ENCODE measurements around the gene TSC22D1.

TSC22D1 gene

DNA sequence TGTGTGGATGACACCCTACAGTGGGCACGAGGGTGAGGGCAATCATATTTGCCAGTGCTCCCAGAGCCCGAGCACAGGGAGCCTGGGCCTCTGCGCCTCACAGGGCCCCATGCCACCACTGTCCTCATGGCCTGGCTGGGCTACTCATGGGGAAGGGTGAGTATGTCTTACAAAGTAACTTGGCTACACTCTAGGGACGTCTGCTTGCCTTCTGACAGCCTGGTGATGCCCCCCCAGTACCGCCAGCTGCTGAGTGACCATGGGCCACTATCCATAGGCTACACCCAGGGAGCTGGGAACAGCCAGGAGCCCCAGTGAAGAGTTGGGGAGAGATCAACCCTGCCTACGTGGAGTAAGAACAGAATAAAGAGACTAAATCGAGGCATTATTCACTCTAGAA lies 123.7 kb downstream of the TSC22D1 start:
- no peak for DNase-seq (ENCODE audit: low spot score)

- no peak for DNase-seq (ENCODE audit: low spot score)
Observed at GRCh38 chr13:44451651-44452050, 124.5 kb downstream of the TSC22D1 start.

GRCh38 chr13:44451126-44451525 lies 125.0 kb downstream of the TSC22D1 start:
- DNase-seq (ENCODE audit: low spot score): no peak

- no peak for DNase-seq (ENCODE audit: low spot score)
Observed at GRCh38 chr13:44449999-44450821, 125.9 kb downstream of the TSC22D1 start.

- DNase-seq (ENCODE audit: low spot score): no peak
Observed at GRCh38 chr13:44448875-44449274, 127.3 kb downstream of the TSC22D1 start.

- no peak for DNase-seq (ENCODE audit: low spot score)
Observed at GRCh38 chr13:44448373-44448772, 127.8 kb downstream of the TSC22D1 start.

- no peak for DNase-seq (ENCODE audit: low spot score)
Observed at GRCh38 chr13:44447783-44448321, 128.3 kb downstream of the TSC22D1 start.

GRCh38 chr13:44440046-44440608 lies 136.0 kb downstream of the TSC22D1 start:
- DNase-seq (ENCODE audit: low spot score): no peak

DNA sequence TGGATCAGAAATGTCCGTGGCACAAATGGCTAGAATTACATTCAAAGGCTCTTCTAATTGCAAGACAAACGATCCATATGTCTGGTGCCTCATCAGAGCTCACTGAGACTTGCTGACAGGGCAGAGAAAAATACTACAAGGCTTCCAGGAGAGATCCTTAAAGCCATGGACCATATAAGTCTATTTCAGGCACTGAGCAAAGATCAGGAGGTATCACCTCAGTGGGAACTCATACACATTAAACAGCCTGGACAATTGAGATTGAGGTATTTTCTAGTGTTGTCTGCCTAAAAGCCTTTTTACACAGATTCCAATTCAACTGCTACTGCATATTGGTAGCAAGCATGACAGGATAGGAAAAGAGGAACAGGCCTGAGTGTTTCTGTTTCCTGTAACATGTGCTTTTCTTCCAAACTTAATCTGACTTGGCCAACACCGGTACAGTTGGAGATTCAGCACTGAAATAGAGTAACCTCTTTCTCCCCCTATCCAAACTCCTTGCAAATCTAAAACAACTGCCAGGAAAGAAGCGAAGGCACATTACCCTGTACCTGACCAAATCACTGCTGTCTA lies 136.6 kb downstream of the TSC22D1 start:
- no peak for DNase-seq (ENCODE audit: low spot score)

DNA sequence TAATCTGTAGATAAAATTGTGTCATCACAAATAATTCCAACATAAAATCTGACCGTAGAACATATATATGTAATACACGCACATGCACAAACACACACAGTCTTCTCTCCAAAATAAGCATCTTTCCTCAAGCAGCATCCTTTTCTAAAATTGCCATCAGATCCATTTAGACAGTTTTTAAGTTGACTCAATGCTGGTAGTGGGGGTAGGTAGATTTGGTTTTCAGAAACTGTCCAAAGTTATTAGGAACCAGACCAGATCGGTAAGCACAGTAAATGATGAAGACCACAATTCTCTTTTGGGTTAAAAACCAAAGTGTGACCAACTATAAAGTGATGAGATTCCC lies 137.9 kb downstream of the TSC22D1 start:
- DNase-seq (ENCODE audit: low spot score): no peak

DNA sequence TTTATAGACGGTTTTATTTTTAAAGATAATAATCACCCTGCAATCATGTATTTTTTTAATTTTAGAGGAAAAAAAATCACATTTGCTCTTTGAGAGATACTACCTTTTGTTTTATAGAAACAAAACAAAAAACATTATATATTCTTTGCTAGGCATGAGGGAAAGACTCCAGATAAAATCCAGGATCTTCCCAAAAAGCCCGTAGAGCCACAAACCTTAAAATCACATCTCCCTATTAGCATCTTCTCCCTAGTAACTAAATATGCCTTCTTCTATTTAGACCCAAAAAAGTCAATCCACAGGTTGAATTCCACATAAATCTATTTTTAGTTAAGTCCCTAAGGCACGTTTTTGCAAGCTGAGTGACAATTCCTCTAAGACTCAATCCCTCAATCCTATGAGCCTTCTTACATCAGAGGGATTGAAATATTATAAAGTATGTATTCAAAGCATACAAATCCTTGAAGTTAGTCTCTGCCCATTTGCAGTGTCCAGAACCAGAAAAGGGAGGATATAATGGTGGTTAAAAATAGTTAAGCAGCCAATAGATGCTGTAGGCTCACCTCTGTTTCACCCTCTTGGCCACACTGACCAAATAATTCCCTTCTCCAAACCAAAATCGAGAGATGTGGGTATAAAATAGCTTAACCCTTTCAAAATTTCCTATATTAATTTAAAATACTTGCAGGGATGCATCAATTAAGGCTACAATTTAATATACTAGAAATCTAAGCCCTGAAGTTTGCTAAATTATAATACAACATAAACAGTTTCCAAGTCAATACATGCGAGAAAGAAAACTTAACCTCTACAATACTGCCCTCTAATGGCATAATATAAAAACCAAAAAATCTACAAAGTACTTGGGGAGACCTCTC lies 138.5 kb downstream of the TSC22D1 start:
- DNase-seq (ENCODE audit: low spot score): peak; percentile 76

DNA sequence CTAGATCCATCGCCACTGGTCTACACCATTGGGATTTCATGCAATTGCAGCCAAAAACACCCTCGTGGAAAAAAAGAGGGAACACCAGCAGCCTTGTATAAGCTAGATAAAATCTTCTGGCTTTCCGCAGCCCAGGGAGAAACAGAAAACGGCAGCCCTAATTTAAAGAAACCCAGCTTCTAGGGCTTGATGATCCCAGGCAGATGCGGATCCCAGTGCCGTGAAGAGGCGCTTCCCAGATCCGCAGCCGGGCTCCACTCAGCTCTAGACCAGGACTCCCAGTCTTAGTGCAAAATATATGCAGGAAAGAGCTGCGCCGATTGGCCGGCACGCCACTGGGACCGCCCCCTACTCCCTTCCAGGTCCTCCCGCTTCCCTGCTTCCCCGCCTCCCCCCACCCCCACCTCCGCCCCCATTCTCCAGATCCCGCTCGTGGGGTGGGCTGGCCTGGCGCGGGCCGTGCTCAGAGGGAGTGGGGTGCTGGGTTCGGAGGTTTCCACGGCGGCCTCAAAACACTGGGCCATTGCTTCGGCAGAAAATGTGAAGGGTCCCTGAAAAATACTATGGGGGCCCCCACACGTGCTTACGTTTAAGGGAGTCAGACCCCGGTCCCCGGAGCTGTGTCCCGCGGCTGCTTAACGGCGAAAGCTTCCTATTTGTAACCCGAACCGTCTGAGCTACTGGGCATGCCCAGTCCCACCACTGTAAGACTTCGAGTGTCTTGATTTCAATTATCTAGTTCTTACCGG lies 139.4 kb downstream of the TSC22D1 start:
- peak; percentile 97 for DNase-seq (ENCODE audit: low spot score)

DNA sequence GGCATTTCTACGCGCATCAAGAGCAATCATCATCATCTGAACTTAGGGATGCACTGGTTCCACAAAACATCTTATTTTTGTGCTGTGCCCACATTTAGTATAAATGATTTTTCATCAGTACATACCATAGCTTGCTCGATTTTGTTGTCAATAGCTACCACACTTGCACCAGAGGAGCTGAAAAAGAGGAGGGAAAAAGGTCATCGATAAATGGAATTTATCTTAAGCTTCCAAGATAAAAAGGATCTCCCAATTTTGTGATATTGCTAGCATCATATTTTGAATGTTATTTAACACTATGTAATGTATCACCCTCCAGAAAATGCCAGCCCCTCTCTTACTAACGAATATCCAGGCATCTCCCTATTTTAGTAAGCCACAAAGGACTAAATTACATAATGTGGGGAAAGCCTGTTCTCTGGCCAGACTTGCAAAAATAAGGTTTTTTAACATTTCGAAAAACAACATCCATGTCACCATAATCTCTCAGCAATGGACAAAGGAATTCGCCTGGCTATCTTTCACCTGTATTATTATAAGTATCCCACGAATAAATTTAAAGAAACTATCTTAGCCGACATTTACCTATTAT lies 140.1 kb downstream of the TSC22D1 start:
- peak; percentile 47 for DNase-seq (ENCODE audit: low spot score)

DNA sequence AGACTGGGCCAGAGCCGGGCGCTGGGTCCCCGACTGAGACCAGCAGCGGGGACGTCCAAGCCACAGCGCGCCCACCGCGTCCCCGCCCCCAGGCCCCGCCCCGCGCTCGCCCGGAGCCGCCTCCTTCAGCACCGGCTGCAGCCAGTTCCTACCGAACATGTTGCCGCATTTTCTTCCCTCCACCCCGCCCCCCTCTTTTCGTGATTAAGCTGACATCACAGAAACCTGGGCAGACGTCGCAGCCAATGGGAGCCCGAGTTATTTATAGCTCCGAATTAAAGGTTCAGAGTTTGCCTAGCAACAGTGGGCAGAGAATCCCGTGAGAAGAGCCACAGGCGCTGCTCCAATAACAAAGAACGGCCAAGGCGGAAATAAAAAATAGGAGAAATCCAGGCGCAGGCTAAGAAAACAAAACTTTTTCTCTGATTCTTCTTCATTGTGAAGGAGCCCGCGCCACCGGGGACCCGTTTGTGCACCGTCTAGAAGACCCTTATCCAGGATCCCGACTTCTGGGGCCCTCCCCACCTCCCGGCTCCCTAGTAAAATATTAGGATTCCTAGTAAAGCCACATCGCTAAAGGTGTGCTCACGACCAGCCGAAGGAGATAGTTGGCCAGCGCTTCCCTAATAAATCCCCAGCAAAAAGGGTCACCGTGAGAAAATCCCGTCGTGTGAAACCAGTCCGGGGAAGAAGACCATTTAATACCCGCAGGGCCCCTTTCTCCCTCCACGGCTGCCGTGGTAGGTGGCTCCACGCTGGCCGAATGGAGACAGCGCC lies 140.8 kb downstream of the TSC22D1 start:
- peak; percentile 92 for DNase-seq (ENCODE audit: low spot score)

DNA sequence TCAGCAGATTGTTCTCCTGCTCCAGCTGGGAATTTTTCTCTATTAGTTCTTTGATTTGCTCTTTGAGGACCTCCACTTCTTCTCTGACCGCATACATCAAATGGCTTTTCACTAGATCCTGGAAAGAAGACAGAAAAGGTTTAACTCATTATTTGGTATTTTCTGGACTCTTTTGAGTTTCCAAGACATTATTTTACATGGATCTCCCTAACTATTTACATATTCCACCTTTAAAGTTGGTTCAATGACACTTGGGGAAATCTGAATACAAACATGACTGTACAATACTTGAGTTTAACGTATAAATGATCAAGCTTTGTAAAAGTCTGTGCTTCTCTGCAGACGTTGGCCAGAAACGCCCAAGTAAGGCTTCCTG lies 141.4 kb downstream of the TSC22D1 start:
- no peak for DNase-seq (ENCODE audit: low spot score)

DNA sequence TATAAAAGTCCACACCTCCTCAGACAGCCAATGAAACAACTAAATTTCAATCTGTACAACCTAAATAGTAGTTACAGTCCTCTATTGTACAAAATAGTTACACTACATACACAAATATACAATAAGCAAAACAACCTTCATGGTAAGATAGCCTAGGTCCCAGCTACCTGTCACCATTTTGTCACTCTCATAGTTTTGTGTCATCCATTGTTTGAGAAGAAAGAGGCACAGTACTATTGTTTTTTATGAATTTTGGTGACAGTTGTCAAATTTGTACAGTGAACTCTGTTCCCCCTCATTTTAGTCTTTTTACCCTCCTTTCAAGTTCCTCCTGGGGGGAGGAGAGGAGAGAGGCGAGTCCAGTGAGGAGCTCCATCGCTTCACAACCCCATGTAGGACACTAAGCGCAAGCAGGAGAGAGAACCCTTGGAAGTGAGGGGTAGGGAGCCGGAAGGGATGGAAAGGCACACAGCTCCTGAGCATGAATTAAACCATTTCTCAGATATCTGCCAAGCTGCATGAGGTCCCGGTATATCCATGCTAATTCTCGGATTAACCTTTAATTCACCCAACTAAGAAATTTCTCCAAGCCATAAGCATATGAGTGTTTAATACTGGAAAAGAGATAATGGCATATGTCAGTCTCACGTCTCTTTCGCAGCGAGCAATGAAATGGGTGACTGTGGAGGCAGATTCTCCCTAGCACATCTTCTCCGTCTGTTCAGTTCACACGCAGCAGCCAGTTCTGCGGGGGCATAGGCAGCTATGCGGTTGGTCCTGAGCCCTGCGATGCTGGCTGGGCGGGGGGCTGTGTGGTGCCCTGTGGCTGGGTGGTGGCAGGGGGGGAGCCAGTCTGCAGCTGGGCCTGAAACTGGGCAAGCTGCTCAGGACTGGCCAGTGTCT lies 142.0 kb downstream of the TSC22D1 start:
- peak; percentile 70 for DNase-seq (ENCODE audit: low spot score)

GRCh38 chr13:44432650-44433049 lies 143.5 kb downstream of the TSC22D1 start:
- DNase-seq (ENCODE audit: low spot score): peak; percentile 22

GRCh38 chr13:44431150-44431549 lies 145.0 kb downstream of the TSC22D1 start:
- no peak for DNase-seq (ENCODE audit: low spot score)

DNA sequence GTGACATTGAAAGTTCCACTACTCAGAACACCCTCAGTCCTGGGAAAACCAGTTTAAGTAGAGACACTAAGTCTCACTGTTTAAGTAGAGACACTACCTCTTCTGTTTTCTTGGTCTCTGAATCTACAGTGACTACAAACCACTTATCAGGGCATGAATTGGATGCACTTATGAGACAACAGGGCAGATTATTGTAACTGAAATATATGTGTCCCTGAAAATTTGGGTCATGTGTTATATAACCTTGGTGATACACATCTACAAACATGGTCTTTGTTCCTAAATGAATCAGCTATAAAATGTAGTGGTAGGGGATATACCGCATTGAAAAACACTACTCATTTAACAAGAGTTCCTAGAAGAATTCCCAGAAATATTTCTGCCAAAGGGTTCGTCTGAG lies 146.8 kb downstream of the TSC22D1 start:
- no peak for DNase-seq (ENCODE audit: low spot score)
